ENCODE data around the gene TMEM130. TPM values are rescaled to one million over a fixed set of nuclear protein-coding genes. Genes with fewer than 3 reads are reported as not detected.

Gene TMEM130
- total and polyA plus RNA-seq, 9 of the 15 experiments (the other 6 are each of a cell fraction or from before 2014, with no cell fraction given), result 0.07 TPM; not detected in 8

GRCh38 chr7:98823226-98823625, 46.6 kb downstream of the TMEM130 start (continued):
- no peak for TF ChIP-seq ETS2 (tag; IDR thresholded peaks at IDR 0.05; ENCODE audit: borderline replicate concordance, poor library complexity, severe bottlenecking)
- no peak for TF ChIP-seq MAZ (CRISPR knock-in tag; conservative IDR thresholded peaks at IDR 0.05 in 1 of 2, IDR thresholded peaks at IDR 0.05 in 1 of 2)
- no peak for TF ChIP-seq SREBF1 (IDR thresholded peaks at IDR 0.05; ENCODE audit: borderline replicate concordance, low read depth, low read length)
- no peak for TF ChIP-seq CBFA2T2 (conservative IDR thresholded peaks at IDR 0.05)
- TF ChIP-seq SMC3 (conservative IDR thresholded peaks at IDR 0.05; ENCODE audit: insufficient read depth, low read depth, low read length), result no peak
- TF ChIP-seq ADNP (tag; IDR thresholded peaks at IDR 0.05), result peak; percentile 56; the same call in 1 of the 2 replicates
- TF ChIP-seq BRCA1 (IDR thresholded peaks at IDR 0.05), result no peak
- TF ChIP-seq BRCA1 (CRISPR knock-in tag; IDR thresholded peaks at IDR 0.05), result no peak
- TF ChIP-seq GABPB1 (CRISPR knock-in tag; IDR thresholded peaks at IDR 0.05), result no peak
- TF ChIP-seq SIN3B (IDR thresholded peaks at IDR 0.05; ENCODE audit: low read depth), result no peak
- TF ChIP-seq FOSL1 (tag; conservative IDR thresholded peaks at IDR 0.05), result no peak
- no peak for TF ChIP-seq FOXA1 (IDR thresholded peaks at IDR 0.05; ENCODE audit: borderline replicate concordance)
- TF ChIP-seq MIER1 (IDR thresholded peaks at IDR 0.05; ENCODE audit: low read depth), result no peak
- TF ChIP-seq, protein P1, sequence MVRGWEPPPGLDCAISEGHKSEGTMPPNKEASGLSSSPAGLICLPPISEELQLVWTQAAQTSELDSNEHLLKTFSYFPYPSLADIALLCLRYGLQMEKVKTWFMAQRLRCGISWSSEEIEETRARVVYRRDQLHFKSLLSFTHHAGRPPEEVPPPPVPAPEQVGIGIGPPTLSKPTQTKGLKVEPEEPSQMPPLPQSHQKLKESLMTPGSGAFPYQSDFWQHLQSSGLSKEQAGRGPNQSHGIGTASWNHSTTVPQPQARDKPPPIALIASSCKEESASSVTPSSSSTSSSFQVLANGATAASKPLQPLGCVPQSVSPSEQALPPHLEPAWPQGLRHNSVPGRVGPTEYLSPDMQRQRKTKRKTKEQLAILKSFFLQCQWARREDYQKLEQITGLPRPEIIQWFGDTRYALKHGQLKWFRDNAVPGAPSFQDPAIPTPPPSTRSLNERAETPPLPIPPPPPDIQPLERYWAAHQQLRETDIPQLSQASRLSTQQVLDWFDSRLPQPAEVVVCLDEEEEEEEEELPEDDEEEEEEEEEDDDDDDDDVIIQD (CRISPR knock-in tag; IDR thresholded peaks at IDR 0.05), result no peak
- TF ChIP-seq, protein P2, sequence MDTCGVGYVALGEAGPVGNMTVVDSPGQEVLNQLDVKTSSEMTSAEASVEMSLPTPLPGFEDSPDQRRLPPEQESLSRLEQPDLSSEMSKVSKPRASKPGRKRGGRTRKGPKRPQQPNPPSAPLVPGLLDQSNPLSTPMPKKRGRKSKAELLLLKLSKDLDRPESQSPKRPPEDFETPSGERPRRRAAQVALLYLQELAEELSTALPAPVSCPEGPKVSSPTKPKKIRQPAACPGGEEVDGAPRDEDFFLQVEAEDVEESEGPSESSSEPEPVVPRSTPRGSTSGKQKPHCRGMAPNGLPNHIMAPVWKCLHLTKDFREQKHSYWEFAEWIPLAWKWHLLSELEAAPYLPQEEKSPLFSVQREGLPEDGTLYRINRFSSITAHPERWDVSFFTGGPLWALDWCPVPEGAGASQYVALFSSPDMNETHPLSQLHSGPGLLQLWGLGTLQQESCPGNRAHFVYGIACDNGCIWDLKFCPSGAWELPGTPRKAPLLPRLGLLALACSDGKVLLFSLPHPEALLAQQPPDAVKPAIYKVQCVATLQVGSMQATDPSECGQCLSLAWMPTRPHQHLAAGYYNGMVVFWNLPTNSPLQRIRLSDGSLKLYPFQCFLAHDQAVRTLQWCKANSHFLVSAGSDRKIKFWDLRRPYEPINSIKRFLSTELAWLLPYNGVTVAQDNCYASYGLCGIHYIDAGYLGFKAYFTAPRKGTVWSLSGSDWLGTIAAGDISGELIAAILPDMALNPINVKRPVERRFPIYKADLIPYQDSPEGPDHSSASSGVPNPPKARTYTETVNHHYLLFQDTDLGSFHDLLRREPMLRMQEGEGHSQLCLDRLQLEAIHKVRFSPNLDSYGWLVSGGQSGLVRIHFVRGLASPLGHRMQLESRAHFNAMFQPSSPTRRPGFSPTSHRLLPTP (IDR thresholded peaks at IDR 0.05; ENCODE audit: borderline replicate concordance, extremely low read depth, insufficient read length), result no peak
- no peak for TF ChIP-seq POLR2AphosphoS2 (IDR thresholded peaks at IDR 0.05; ENCODE audit: low read length)
- no peak for TF ChIP-seq PURB (CRISPR knock-in tag; IDR thresholded peaks at IDR 0.05; ENCODE audit: low read depth)
- TF ChIP-seq ATF1 (CRISPR knock-in tag; IDR thresholded peaks at IDR 0.05), result no peak
- no peak for TF ChIP-seq ATF1 (tag; IDR thresholded peaks at IDR 0.05)
- no peak for TF ChIP-seq POLR2G (IDR thresholded peaks at IDR 0.05; ENCODE audit: low read depth, low read length)
- TF ChIP-seq HDAC2 (IDR thresholded peaks at IDR 0.05), result peak; percentile 51; the same call in 1 of the 2 replicates
- TF ChIP-seq SLC30A9 (CRISPR knock-in tag; IDR thresholded peaks at IDR 0.05), result no peak
- TF ChIP-seq, protein P3, sequence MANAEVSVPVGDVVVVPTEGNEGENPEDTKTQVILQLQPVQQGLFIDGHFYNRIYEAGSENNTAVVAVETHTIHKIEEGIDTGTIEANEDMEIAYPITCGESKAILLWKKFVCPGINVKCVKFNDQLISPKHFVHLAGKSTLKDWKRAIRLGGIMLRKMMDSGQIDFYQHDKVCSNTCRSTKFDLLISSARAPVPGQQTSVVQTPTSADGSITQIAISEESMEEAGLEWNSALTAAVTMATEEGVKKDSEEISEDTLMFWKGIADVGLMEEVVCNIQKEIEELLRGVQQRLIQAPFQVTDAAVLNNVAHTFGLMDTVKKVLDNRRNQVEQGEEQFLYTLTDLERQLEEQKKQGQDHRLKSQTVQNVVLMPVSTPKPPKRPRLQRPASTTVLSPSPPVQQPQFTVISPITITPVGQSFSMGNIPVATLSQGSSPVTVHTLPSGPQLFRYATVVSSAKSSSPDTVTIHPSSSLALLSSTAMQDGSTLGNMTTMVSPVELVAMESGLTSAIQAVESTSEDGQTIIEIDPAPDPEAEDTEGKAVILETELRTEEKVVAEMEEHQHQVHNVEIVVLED (CRISPR knock-in tag; IDR thresholded peaks at IDR 0.05), result no peak
- no peak for TF ChIP-seq MTA1 (IDR thresholded peaks at IDR 0.05; ENCODE audit: borderline replicate concordance)

Data from K562 (cell line).